Panc1 (cell line): Measurements from ENCODE around the gene MED23. TPM values are rescaled to one million over a fixed set of nuclear protein-coding genes. Genes with fewer than 3 reads are reported as not detected.

Source experiments
- ATAC-seq: fragments of 200-7000 bp; cut with Tn5 transposase; 2 replicates; pipeline ENCODE4 v1.9.1; 2020; ENCODE audit warnings: mild to moderate bottlenecking, moderate library complexity
- BruUV-seq: library from RNA; stranded (reverse); fragments of 400-500 nt; replicated peaks from 2 replicates; lab custom pipeline; 2021; lab: Mats Ljungman, UMichigan
- CTCF ChIA-PET: fragments of 300-600 bp; sonication (Branson Sonifier 250); formaldehyde crosslinking; loops from one replicate; lab custom pipeline; 2022; ENCODE audit warnings: antibody characterized with exemption; lab: Charles Lee
- POLR2A ChIA-PET: fragments of 300-600 bp; sonication (Branson Sonifier 250); formaldehyde crosslinking; loops from one replicate; lab custom pipeline; 2022; ENCODE audit warnings: antibody characterized with exemption; lab: Charles Lee
- DNase-seq: peaks from one replicate; pipeline ENCODE4 v3.0.0-alpha.2; 2010; ENCODE audit warnings: low read depth, low spot score
- H3K27ac ChIP-seq: 2 replicates; pipeline ENCODE4 v1.5.1; 2011; ENCODE audit warnings: mild to moderate bottlenecking, low read length, inconsistent platforms
- H3K27me3 ChIP-seq: fragments of 200-500 bp; sonication (Bioruptor generic); 2 replicates; pipeline ENCODE4 v1.6.0; 2014; ENCODE audit warnings: low read length, inconsistent platforms; ENCODE audit not compliant: control insufficient read depth, insufficient read depth
- H3K36me3 ChIP-seq: fragments of 200-500 bp; sonication (Bioruptor generic); 2 replicates; pipeline ENCODE4 v1.5.1; 2014; ENCODE audit warnings: inconsistent platforms, mild to moderate bottlenecking, low read length, moderate library complexity; ENCODE audit not compliant: control insufficient read depth, insufficient read depth
- H3K4me1 ChIP-seq: 2 replicates; pipeline ENCODE4 v1.5.1; 2011; ENCODE audit warnings: inconsistent platforms, mild to moderate bottlenecking, low read length, moderate library complexity; ENCODE audit not compliant: control insufficient read depth, insufficient read depth
- H3K4me3 ChIP-seq, 2 experiments: 2 replicates each; pipeline ENCODE4 v1.5.1; 2011 to 2012; ENCODE audit warnings: low read depth in 2 of 2, low read length in 2 of 2, mild to moderate bottlenecking in 2 of 2, inconsistent platforms in 1 of 2, moderate library complexity in 1 of 2
- H3K9me3 ChIP-seq: fragments of 200-500 bp; sonication (Bioruptor generic); 2 replicates; pipeline ENCODE4 v1.5.1; 2014; ENCODE audit warnings: low read depth, mild to moderate bottlenecking, inconsistent platforms, low read length, moderate library complexity; ENCODE audit not compliant: control insufficient read depth, insufficient read depth
- POLR2AphosphoS5 ChIP-seq: IDR thresholded peaks from 2 replicates; pipeline ENCODE4 v1.6.1; 2012; ENCODE audit warnings: mild to moderate bottlenecking, low read depth, low read length, moderate library complexity
- REST ChIP-seq, 2 experiments: IDR thresholded peaks; 2 replicates each; pipeline ENCODE4 v1.6.1; 2011 to 2012; ENCODE audit warnings: low read depth in 2 of 2, control low read depth in 1 of 2, low read length in 1 of 2, mild to moderate bottlenecking in 1 of 2, moderate library complexity in 1 of 2; ENCODE audit not compliant: insufficient read depth in 1 of 2
- SIN3A ChIP-seq: IDR thresholded peaks from 2 replicates; pipeline ENCODE4 v1.6.1; 2012; ENCODE audit warnings: low read depth, mild to moderate bottlenecking, low read length, moderate library complexity, borderline replicate concordance; ENCODE audit not compliant: insufficient read depth
- TCF7L2 ChIP-seq: IDR thresholded peaks from 2 replicates; pipeline ENCODE4 v1.6.1; 2011; ENCODE audit warnings: mild to moderate bottlenecking, low read depth, low read length, inconsistent platforms
- in situ Hi-C: cut with HindIII; loops from 2 replicates; pipeline ENCODE4 v1.10.0; 2016; ENCODE audit warnings: low sequenced_read_pairs, low pct_unique_long_range_greater_than_20kb
- intact Hi-C: fragments of 100-400 bp; cut with micrococcal nuclease; formaldehyde crosslinking; loops from one replicate; pipeline ENCODE4 v1.10.0; 2022; ENCODE audit not compliant: unreplicated experiment
- total RNA-seq: library from RNA; stranded (reverse); gene quantifications from one replicate; pipeline ENCODE4 v1.2.1, GENCODE V29; 2021; ENCODE audit not compliant: unreplicated experiment
- TF ChIP-seq, protein P1 (sequence below): fragments of 450-650 bp; IDR thresholded peaks from 2 replicates; pipeline ENCODE4 v1.5.1; 2017; ENCODE audit warnings: mild to moderate bottlenecking

The MED23 gene
- total RNA-seq, 1 experiment from 2014 or later: 18.3 TPM

GRCh38 chr6:131575834-131576478, 52.1 kb downstream of the MED23 start:
- H3K27ac ChIP-seq: no peak overlapping the region
- no peak for ATAC-seq
- no peak overlapping the region for H3K4me3 ChIP-seq
- TF ChIP-seq POLR2AphosphoS5: no peak
- TF ChIP-seq SIN3A: no peak
- no peak for TF ChIP-seq REST (IDR thresholded peaks at IDR 0.05; ENCODE audit: insufficient read depth in 1 of 2, low read depth in 2 of 2, low read length in 1 of 2)
- TF ChIP-seq, protein P1, sequence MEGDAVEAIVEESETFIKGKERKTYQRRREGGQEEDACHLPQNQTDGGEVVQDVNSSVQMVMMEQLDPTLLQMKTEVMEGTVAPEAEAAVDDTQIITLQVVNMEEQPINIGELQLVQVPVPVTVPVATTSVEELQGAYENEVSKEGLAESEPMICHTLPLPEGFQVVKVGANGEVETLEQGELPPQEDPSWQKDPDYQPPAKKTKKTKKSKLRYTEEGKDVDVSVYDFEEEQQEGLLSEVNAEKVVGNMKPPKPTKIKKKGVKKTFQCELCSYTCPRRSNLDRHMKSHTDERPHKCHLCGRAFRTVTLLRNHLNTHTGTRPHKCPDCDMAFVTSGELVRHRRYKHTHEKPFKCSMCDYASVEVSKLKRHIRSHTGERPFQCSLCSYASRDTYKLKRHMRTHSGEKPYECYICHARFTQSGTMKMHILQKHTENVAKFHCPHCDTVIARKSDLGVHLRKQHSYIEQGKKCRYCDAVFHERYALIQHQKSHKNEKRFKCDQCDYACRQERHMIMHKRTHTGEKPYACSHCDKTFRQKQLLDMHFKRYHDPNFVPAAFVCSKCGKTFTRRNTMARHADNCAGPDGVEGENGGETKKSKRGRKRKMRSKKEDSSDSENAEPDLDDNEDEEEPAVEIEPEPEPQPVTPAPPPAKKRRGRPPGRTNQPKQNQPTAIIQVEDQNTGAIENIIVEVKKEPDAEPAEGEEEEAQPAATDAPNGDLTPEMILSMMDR: no peak
- no peak for TF ChIP-seq TCF7L2
- H3K36me3 ChIP-seq: no peaks in the 10 kb centered on the region
- no peaks in the 10 kb centered on the region for H3K27me3 ChIP-seq
- intact Hi-C loops (no loop called here), in situ Hi-C loops (no loop called here)
- BruUV-seq: no TSS peak
- no peak for DNase-seq
- POLR2A ChIA-PET: interaction anchor here (0.8 kb wide), 1 partner anchor 11 kb away, joined by 6 read pairs; no protein-coding TSS in a partner anchor
- no peaks in the 10 kb centered on the region for H3K9me3 ChIP-seq
- H3K4me1 ChIP-seq: no peaks in the 10 kb centered on the region
- CTCF ChIA-PET: no interaction called here

- Histone ChIP-seq H3K27me3 (no peaks in the 10 kb centered on the region), H3K27ac (no peak overlapping the region), H3K36me3 (no peaks in the 10 kb centered on the region), H3K4me3 (no peak overlapping the region), H3K9me3 (no peaks in the 10 kb centered on the region), H3K4me1 (no peaks in the 10 kb centered on the region)
- ChIA-PET CTCF (no interaction called here), POLR2A (no interaction called here)
- no peak for ATAC-seq
- intact Hi-C loops (no loop called here), in situ Hi-C loops (no loop called here)
- BruUV-seq: no TSS peak
- DNase-seq: no peak
- TF ChIP-seq TCF7L2 (no peak), POLR2AphosphoS5 (no peak), REST (IDR thresholded peaks at IDR 0.05; ENCODE audit: insufficient read depth in 1 of 2, low read depth in 2 of 2, low read length in 1 of 2) (no peak), SIN3A (no peak)
- TF ChIP-seq, protein P1: no peak
Observed at GRCh38 chr6:131574686-131575085, 53.4 kb downstream of the MED23 start.
